ENCODE results near the gene LARGE1.

The LARGE1 gene

DNA sequence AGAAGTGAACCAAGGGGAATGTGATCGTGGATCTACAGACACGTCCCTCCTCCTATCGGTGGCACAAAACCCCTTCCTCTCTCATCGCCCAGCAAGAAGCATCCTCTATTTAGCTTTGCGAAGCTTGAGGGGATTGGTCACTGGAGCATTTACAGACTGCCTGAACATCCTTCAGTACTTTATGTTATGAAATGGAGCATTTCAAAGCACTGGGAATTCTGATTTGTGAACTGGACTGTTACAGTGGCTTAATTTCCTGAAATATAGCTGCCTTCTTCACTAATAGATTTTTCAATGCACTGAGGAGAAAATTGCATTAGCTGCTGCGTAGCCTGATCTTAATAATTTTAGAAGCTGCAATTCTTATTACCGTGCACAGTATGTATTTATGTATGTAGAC is 344.5 kb downstream of the LARGE1 start:
- no peak overlapping the region for H3K27ac ChIP-seq (ENCODE audit: low read depth, low read length)
- no peak overlapping the region for H3K9ac ChIP-seq (ENCODE audit: low read length)
- H3K4ac ChIP-seq (ENCODE audit: low read depth, low read length), result no peak overlapping the region
- no peak overlapping the region for H2AK5ac ChIP-seq (ENCODE audit: low read length)
- no peaks in the 10 kb centered on the region for H3K79me1 ChIP-seq (ENCODE audit: low read length)
- H4K12ac ChIP-seq (ENCODE audit: low read depth, low read length), result no peak overlapping the region
- no peak overlapping the region for H4K8ac ChIP-seq (ENCODE audit: low read depth, low read length)
- H3K4me2 ChIP-seq (ENCODE audit: low read length), result no peak overlapping the region
- H4K91ac ChIP-seq (ENCODE audit: low read depth, low read length), result no peak overlapping the region
- no peak overlapping the region for H2AFZ ChIP-seq (ENCODE audit: insufficient read depth, low read length, poor library complexity)
- no peaks in the 10 kb centered on the region for H3K36me3 ChIP-seq (ENCODE audit: control insufficient read depth in 1 of 2, insufficient read depth in 2 of 2, low read length in 2 of 2)
- H3K4me3 ChIP-seq (ENCODE audit: low read depth, low read length), result no peak overlapping the region
- no CpG with 5 or more reads among the region's 7 CpGs for WGBS (ENCODE audit: extremely low coverage, insufficient coverage, insufficient read length)
- H2BK5ac ChIP-seq (ENCODE audit: low read depth, low read length, poor library complexity), result no peak overlapping the region
- H2BK120ac ChIP-seq (ENCODE audit: insufficient read depth, low read length, poor library complexity), result no peak overlapping the region
- no peaks in the 10 kb centered on the region for H3K27me3 ChIP-seq (ENCODE audit: insufficient read depth, low read length)
- H3K14ac ChIP-seq (ENCODE audit: low read length), result no peak overlapping the region
- no peak overlapping the region for H2BK12ac ChIP-seq (ENCODE audit: low read length)
- no peaks in the 10 kb centered on the region for H3K4me1 ChIP-seq (ENCODE audit: control insufficient read depth in 1 of 2, insufficient read depth in 2 of 2, low read length in 2 of 2)
- no peak for DNase-seq
- no peaks in the 10 kb centered on the region for H3K9me3 ChIP-seq (ENCODE audit: insufficient read depth, low read depth, low read length)
- no peaks in the 10 kb centered on the region for H3K79me2 ChIP-seq (ENCODE audit: control insufficient read depth, insufficient read depth, low read length, poor library complexity)
- H3K23ac ChIP-seq (ENCODE audit: low read length), result no peak overlapping the region
- no peak overlapping the region for H3K18ac ChIP-seq (ENCODE audit: low read length)

DNA sequence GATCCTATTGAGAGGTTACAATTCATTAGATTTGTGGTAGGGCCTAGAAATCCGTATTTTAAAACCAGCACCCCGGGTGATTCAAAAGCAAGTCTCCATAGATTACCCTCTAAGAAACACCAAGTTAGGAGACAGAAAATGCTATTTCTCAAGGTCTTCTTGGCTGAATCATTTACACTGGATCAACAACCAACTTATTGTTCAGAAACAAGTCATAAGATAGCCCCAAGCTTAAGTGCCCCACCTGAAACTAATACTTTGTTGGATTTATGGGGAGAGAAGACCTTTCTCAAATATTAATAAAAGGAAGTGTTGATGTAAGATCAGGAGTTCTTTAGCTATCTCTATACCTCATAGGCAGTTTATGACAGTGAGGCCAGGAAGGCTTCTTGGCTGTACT is 345.2 kb downstream of the LARGE1 start:
- no peaks in the 10 kb centered on the region for H3K36me3 ChIP-seq (ENCODE audit: control insufficient read depth in 1 of 2, insufficient read depth in 2 of 2, low read length in 2 of 2)
- H2BK12ac ChIP-seq (ENCODE audit: low read length), result no peak overlapping the region
- H4K12ac ChIP-seq (ENCODE audit: low read depth, low read length), result no peak overlapping the region
- no peaks in the 10 kb centered on the region for H3K79me1 ChIP-seq (ENCODE audit: low read length)
- DNase-seq, result no peak
- no CpG with 5 or more reads among the region's 2 CpGs for WGBS (ENCODE audit: extremely low coverage, insufficient coverage, insufficient read length)
- H2BK120ac ChIP-seq (ENCODE audit: insufficient read depth, low read length, poor library complexity), result no peak overlapping the region
- H3K18ac ChIP-seq (ENCODE audit: low read length), result no peak overlapping the region
- H3K79me2 ChIP-seq (ENCODE audit: control insufficient read depth, insufficient read depth, low read length, poor library complexity), result no peaks in the 10 kb centered on the region
- H3K27ac ChIP-seq (ENCODE audit: low read depth, low read length), result no peak overlapping the region
- no peak overlapping the region for H4K91ac ChIP-seq (ENCODE audit: low read depth, low read length)
- no peaks in the 10 kb centered on the region for H3K9me3 ChIP-seq (ENCODE audit: insufficient read depth, low read depth, low read length)
- H3K4me1 ChIP-seq (ENCODE audit: control insufficient read depth in 1 of 2, insufficient read depth in 2 of 2, low read length in 2 of 2), result no peaks in the 10 kb centered on the region
- no peaks in the 10 kb centered on the region for H3K27me3 ChIP-seq (ENCODE audit: insufficient read depth, low read length)
- H3K4me2 ChIP-seq (ENCODE audit: low read length), result no peak overlapping the region
- H3K4me3 ChIP-seq (ENCODE audit: low read depth, low read length), result no peak overlapping the region
- H4K8ac ChIP-seq (ENCODE audit: low read depth, low read length), result no peak overlapping the region
- no peak overlapping the region for H3K14ac ChIP-seq (ENCODE audit: low read length)
- no peak overlapping the region for H3K4ac ChIP-seq (ENCODE audit: low read depth, low read length)
- H2AK5ac ChIP-seq (ENCODE audit: low read length), result no peak overlapping the region
- no peak overlapping the region for H3K23ac ChIP-seq (ENCODE audit: low read length)
- no peak overlapping the region for H3K9ac ChIP-seq (ENCODE audit: low read length)
- H2AFZ ChIP-seq (ENCODE audit: insufficient read depth, low read length, poor library complexity), result no peak overlapping the region
- H2BK5ac ChIP-seq (ENCODE audit: low read depth, low read length, poor library complexity), result no peak overlapping the region

DNA sequence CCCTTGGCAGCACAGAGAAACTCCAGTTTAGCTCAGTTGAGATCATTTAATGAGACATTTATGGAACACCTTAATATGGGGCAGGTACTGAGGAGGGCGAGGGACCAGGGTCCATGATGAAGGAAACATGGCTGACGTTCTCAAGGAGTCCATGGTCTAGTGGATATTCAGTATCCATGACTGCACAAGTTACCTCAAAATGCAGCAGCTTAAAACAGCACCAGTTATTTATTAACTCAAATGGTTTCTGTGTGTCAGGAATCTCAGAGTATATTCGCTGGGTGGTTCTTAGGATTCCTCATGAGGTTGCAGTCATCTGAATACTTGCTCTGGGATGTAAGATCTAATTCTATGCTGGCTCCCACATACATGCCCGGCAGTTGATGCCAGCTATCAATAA is 346.8 kb downstream of the LARGE1 start:
- no CpG with 5 or more reads among the region's 4 CpGs for WGBS (ENCODE audit: extremely low coverage, insufficient coverage, insufficient read length)

DNA sequence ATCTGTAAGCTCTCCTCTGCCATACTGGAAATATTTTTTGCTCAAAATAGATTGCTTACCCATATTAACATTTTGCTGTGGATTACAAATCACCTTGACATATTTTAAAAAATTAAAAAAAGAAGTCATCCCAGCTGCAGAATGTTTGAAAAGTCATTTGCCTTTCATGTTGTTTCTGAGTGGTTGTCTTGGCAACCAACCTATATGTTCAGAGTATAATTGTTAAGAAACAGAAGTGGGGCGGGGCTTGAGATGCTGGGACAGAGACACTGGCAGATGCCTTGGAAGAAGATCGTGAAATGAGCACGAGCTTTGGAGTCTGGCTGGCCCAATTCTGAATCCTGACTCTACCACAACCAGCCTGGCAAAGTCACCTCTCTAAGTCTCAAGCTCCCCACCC is 348.2 kb downstream of the LARGE1 start:
- Histone ChIP-seq H4K91ac (ENCODE audit: low read depth, low read length) (no peak overlapping the region), H3K9ac (ENCODE audit: low read length) (no peak overlapping the region), H3K36me3 (ENCODE audit: control insufficient read depth in 1 of 2, insufficient read depth in 2 of 2, low read length in 2 of 2) (peaks cover 0 to 3% of the 10 kb centered on the region in 2 experiments), H2BK5ac (ENCODE audit: low read depth, low read length, poor library complexity) (no peak overlapping the region), H3K4me2 (ENCODE audit: low read length) (no peak overlapping the region), H4K12ac (ENCODE audit: low read depth, low read length) (no peak overlapping the region), H3K4me1 (ENCODE audit: control insufficient read depth in 1 of 2, insufficient read depth in 2 of 2, low read length in 2 of 2) (no peaks in the 10 kb centered on the region), H4K8ac (ENCODE audit: low read depth, low read length) (no peak overlapping the region), H3K27ac (ENCODE audit: low read depth, low read length) (no peak overlapping the region), H2BK120ac (ENCODE audit: insufficient read depth, low read length, poor library complexity) (no peak overlapping the region), H3K9me3 (ENCODE audit: insufficient read depth, low read depth, low read length) (no peaks in the 10 kb centered on the region), H3K18ac (ENCODE audit: low read length) (no peak overlapping the region), H3K14ac (ENCODE audit: low read length) (no peak overlapping the region), H3K4ac (ENCODE audit: low read depth, low read length) (no peak overlapping the region), H3K4me3 (ENCODE audit: low read depth, low read length) (no peak overlapping the region), H3K79me2 (ENCODE audit: control insufficient read depth, insufficient read depth, low read length, poor library complexity) (no peaks in the 10 kb centered on the region), H2BK12ac (ENCODE audit: low read length) (no peak overlapping the region), H2AK5ac (ENCODE audit: low read length) (no peak overlapping the region), H3K27me3 (ENCODE audit: insufficient read depth, low read length) (no peaks in the 10 kb centered on the region), H3K79me1 (ENCODE audit: low read length) (no peaks in the 10 kb centered on the region), H2AFZ (ENCODE audit: insufficient read depth, low read length, poor library complexity) (no peak overlapping the region), H3K23ac (ENCODE audit: low read length) (no peak overlapping the region)
- no CpG with 5 or more reads among the region's 3 CpGs for WGBS (ENCODE audit: extremely low coverage, insufficient coverage, insufficient read length)
- no peak for DNase-seq

More for the DNA sequence above, 346.8 kb downstream of the LARGE1 start:
- no peak overlapping the region for H3K18ac ChIP-seq (ENCODE audit: low read length)
- no peaks in the 10 kb centered on the region for H3K79me1 ChIP-seq (ENCODE audit: low read length)
- H2BK12ac ChIP-seq (ENCODE audit: low read length), result no peak overlapping the region
- H3K4ac ChIP-seq (ENCODE audit: low read depth, low read length), result no peak overlapping the region
- no peak overlapping the region for H2AFZ ChIP-seq (ENCODE audit: insufficient read depth, low read length, poor library complexity)
- no peak overlapping the region for H3K4me2 ChIP-seq (ENCODE audit: low read length)
- H2BK120ac ChIP-seq (ENCODE audit: insufficient read depth, low read length, poor library complexity), result no peak overlapping the region
- H3K23ac ChIP-seq (ENCODE audit: low read length), result no peak overlapping the region
- no peak overlapping the region for H2AK5ac ChIP-seq (ENCODE audit: low read length)
- H3K79me2 ChIP-seq (ENCODE audit: control insufficient read depth, insufficient read depth, low read length, poor library complexity), result no peaks in the 10 kb centered on the region
- H3K9ac ChIP-seq (ENCODE audit: low read length), result no peak overlapping the region
- no peak overlapping the region for H4K8ac ChIP-seq (ENCODE audit: low read depth, low read length)
- H3K27ac ChIP-seq (ENCODE audit: low read depth, low read length), result no peak overlapping the region
- no peak overlapping the region for H2BK5ac ChIP-seq (ENCODE audit: low read depth, low read length, poor library complexity)
- H3K36me3 ChIP-seq (ENCODE audit: control insufficient read depth in 1 of 2, insufficient read depth in 2 of 2, low read length in 2 of 2), result no peaks in the 10 kb centered on the region
- no peak for DNase-seq
- H3K9me3 ChIP-seq (ENCODE audit: insufficient read depth, low read depth, low read length), result no peaks in the 10 kb centered on the region
- H3K4me1 ChIP-seq (ENCODE audit: control insufficient read depth in 1 of 2, insufficient read depth in 2 of 2, low read length in 2 of 2), result no peaks in the 10 kb centered on the region
- H3K27me3 ChIP-seq (ENCODE audit: insufficient read depth, low read length), result no peaks in the 10 kb centered on the region
- no peak overlapping the region for H3K14ac ChIP-seq (ENCODE audit: low read length)
- H4K12ac ChIP-seq (ENCODE audit: low read depth, low read length), result no peak overlapping the region
- H3K4me3 ChIP-seq (ENCODE audit: low read depth, low read length), result no peak overlapping the region
- no peak overlapping the region for H4K91ac ChIP-seq (ENCODE audit: low read depth, low read length)
